Ishikawa (cell line): ENCODE results near the gene CYLC2.

ENCODE experiments used
- CEBPB ChIP-seq: IDR thresholded peaks from 2 replicates; pipeline ENCODE4 v1.6.1; 2012
- CREB1 ChIP-seq: IDR thresholded peaks from 2 replicates; pipeline ENCODE4 v1.6.1; 2012; ENCODE audit warnings: low read depth
- EP300 ChIP-seq: IDR thresholded peaks from 2 replicates; pipeline ENCODE4 v1.6.1; 2012; ENCODE audit warnings: borderline replicate concordance
- FOXM1 ChIP-seq: IDR thresholded peaks from 2 replicates; pipeline ENCODE4 v1.6.1; 2012; ENCODE audit warnings: low read depth, borderline replicate concordance
- MAX ChIP-seq: IDR thresholded peaks from 2 replicates; pipeline ENCODE4 v1.6.1; 2012
- RAD21 ChIP-seq: IDR thresholded peaks from 2 replicates; pipeline ENCODE4 v1.6.1; 2012; ENCODE audit warnings: low read depth
- REST ChIP-seq: IDR thresholded peaks from 2 replicates; pipeline ENCODE4 v1.6.1; 2012; ENCODE audit warnings: low read depth, mild to moderate bottlenecking
- TAF1 ChIP-seq: IDR thresholded peaks from 2 replicates; pipeline ENCODE4 v1.6.1; 2012; ENCODE audit warnings: low read depth, mild to moderate bottlenecking
- TCF12 ChIP-seq: IDR thresholded peaks from 2 replicates; pipeline ENCODE4 v1.6.1; 2012; ENCODE audit warnings: low read depth
- TEAD4 ChIP-seq: IDR thresholded peaks from 2 replicates; pipeline ENCODE4 v1.6.1; 2012
- YY1 ChIP-seq: IDR thresholded peaks from 2 replicates; pipeline ENCODE4 v1.6.1; 2012; ENCODE audit warnings: low read depth
- ZBTB7A ChIP-seq: IDR thresholded peaks from 2 replicates; pipeline ENCODE4 v1.6.1; 2012; ENCODE audit warnings: low read depth

- TF ChIP-seq TAF1 (no peak), TEAD4 (no peak), FOXM1 (no peak), MAX (no peak), REST (no peak), CEBPB (no peak), ZBTB7A (no peak), EP300 (no peak), TCF12 (no peak), CREB1 (no peak), YY1 (no peak), RAD21 (no peak)
These were observed 19.9 kb upstream of the CYLC2 start for GRCh38 chr9:102975251-102975650.
